Activated naive CD4-positive, alpha-beta T cell treated with Interleukin-2 at 50 U/mL for 16 hours (primary cell): Measurements from ENCODE around the gene DIRAS2.

ENCODE experiments used
- DNase-seq: peaks from one replicate; pipeline ENCODE4 v3.0.0-alpha.2; 2020

DIRAS2 gene

GRCh38 chr9:90611568-90611967 lies 31.1 kb downstream of the DIRAS2 start:
- no peak for DNase-seq

GRCh38 chr9:90611121-90611520 lies 31.5 kb downstream of the DIRAS2 start:
- no peak for DNase-seq

GRCh38 chr9:90607701-90608516 lies 34.7 kb downstream of the DIRAS2 start:
- no peak for DNase-seq

- no peak for DNase-seq
Measured at GRCh38 chr9:90600029-90600428, 42.6 kb downstream of the DIRAS2 start.

- no peak for DNase-seq
Measured at GRCh38 chr9:90598191-90598590, 44.4 kb downstream of the DIRAS2 start.

- no peak for DNase-seq
Measured at GRCh38 chr9:90593646-90594045, 49.0 kb downstream of the DIRAS2 start.

GRCh38 chr9:90580576-90580975 lies 62.0 kb downstream of the DIRAS2 start:
- no peak for DNase-seq

- DNase-seq, result no peak
Measured at GRCh38 chr9:90579181-90579580, 63.4 kb downstream of the DIRAS2 start.

GRCh38 chr9:90578126-90578815 lies 64.4 kb downstream of the DIRAS2 start:
- no peak for DNase-seq

- DNase-seq, result no peak
Measured at GRCh38 chr9:90569511-90569910, 73.1 kb downstream of the DIRAS2 start.

- no peak for DNase-seq
Measured at GRCh38 chr9:90568667-90569066, 74.0 kb downstream of the DIRAS2 start.

GRCh38 chr9:90562229-90562628 lies 80.4 kb downstream of the DIRAS2 start:
- DNase-seq, result no peak
